H9 (cell line): ENCODE data around the gene MC1R. TPM values are rescaled to one million over a fixed set of nuclear protein-coding genes. Genes with fewer than 3 reads are reported as not detected.

Source experiments
- DNase-seq: peaks from one replicate; pipeline ENCODE4 v3.0.0-alpha.2; 2017
- H2AFZ ChIP-seq: one replicate; pipeline ENCODE4 v1.6.1; 2013; ENCODE audit warnings: mild to moderate bottlenecking, low read length, control low read depth, moderate library complexity
- H2AK5ac ChIP-seq: 2 replicates; pipeline ENCODE4 v1.6.1; 2013; ENCODE audit warnings: low read length, control low read depth, mixed read lengths; ENCODE audit not compliant: insufficient read length
- H2BK120ac ChIP-seq: one replicate; pipeline ENCODE4 v1.6.1; 2013; ENCODE audit warnings: low read depth, mild to moderate bottlenecking, low read length, control low read depth, inconsistent platforms; ENCODE audit not compliant: poor library complexity, severe bottlenecking
- H2BK12ac ChIP-seq: 2 replicates; pipeline ENCODE4 v1.6.1; 2013; ENCODE audit warnings: low read length, control low read depth, mixed read lengths, low read depth; ENCODE audit not compliant: insufficient read length
- H2BK15ac ChIP-seq: 2 replicates; pipeline ENCODE4 v1.6.1; 2013; ENCODE audit warnings: low read depth, low read length, control low read depth
- H2BK20ac ChIP-seq: one replicate; pipeline ENCODE4 v1.6.1; 2013; ENCODE audit warnings: low read depth, mild to moderate bottlenecking, low read length, control low read depth, inconsistent platforms; ENCODE audit not compliant: poor library complexity, severe bottlenecking
- H2BK5ac ChIP-seq: 2 replicates; pipeline ENCODE4 v1.6.1; 2013; ENCODE audit warnings: low read length, control low read depth, mixed read lengths; ENCODE audit not compliant: insufficient read length
- H3K14ac ChIP-seq: 2 replicates; pipeline ENCODE4 v1.6.1; 2013; ENCODE audit warnings: low read length, control low read depth; ENCODE audit not compliant: insufficient read depth
- H3K18ac ChIP-seq: 2 replicates; pipeline ENCODE4 v1.6.1; 2013; ENCODE audit warnings: low read depth, mild to moderate bottlenecking, mixed read lengths, low read length, control low read depth; ENCODE audit not compliant: insufficient read length
- H3K23ac ChIP-seq: 2 replicates; pipeline ENCODE4 v1.6.1; 2013; ENCODE audit warnings: low read length, control low read depth, mixed read lengths, low read depth; ENCODE audit not compliant: insufficient read length
- H3K23me2 ChIP-seq: 2 replicates; pipeline ENCODE4 v1.6.1; 2013; ENCODE audit warnings: low read depth, mild to moderate bottlenecking, mixed read lengths, low read length, control low read depth; ENCODE audit not compliant: insufficient read length, poor library complexity, severe bottlenecking
- H3K27ac ChIP-seq: 2 replicates; pipeline ENCODE4 v1.5.1; 2013; ENCODE audit warnings: low read length, control low read depth, mixed read lengths, low read depth; ENCODE audit not compliant: insufficient read length
- H3K27me3 ChIP-seq: 2 replicates; pipeline ENCODE4 v1.6.1; 2013; ENCODE audit warnings: low read length, control low read depth, inconsistent platforms; ENCODE audit not compliant: insufficient read depth
- H3K4ac ChIP-seq: 2 replicates; pipeline ENCODE4 v1.6.1; 2013; ENCODE audit warnings: low read depth, mild to moderate bottlenecking, control low read depth, inconsistent platforms, low read length, moderate library complexity
- H3K4me1 ChIP-seq: 2 replicates; pipeline ENCODE4 v1.6.1; 2013; ENCODE audit warnings: low read length, control low read depth, inconsistent platforms; ENCODE audit not compliant: insufficient read depth
- H3K4me2 ChIP-seq: 2 replicates; pipeline ENCODE4 v1.6.1; 2013; ENCODE audit warnings: low read length, control low read depth, mixed read lengths; ENCODE audit not compliant: insufficient read length, insufficient read depth
- H3K56ac ChIP-seq: 2 replicates; pipeline ENCODE4 v1.6.1; 2013; ENCODE audit warnings: low read depth, mild to moderate bottlenecking, mixed read lengths, low read length, control low read depth; ENCODE audit not compliant: insufficient read length
- H3K79me1 ChIP-seq: 2 replicates; pipeline ENCODE4 v1.6.1; 2013; ENCODE audit warnings: low read depth, mild to moderate bottlenecking, moderate library complexity, low read length, control low read depth, inconsistent platforms; ENCODE audit not compliant: insufficient read depth, poor library complexity, severe bottlenecking
- H3K79me2 ChIP-seq: 2 replicates; pipeline ENCODE4 v1.6.1; 2013; ENCODE audit warnings: low read length, control low read depth, inconsistent platforms; ENCODE audit not compliant: insufficient read depth
- H3K9ac ChIP-seq: 2 replicates; pipeline ENCODE4 v1.6.1; 2013; ENCODE audit warnings: low read length, control low read depth, mixed read lengths; ENCODE audit not compliant: insufficient read length; ENCODE audit errors: extremely low read depth
- H3K9me3 ChIP-seq: one replicate; pipeline ENCODE4 v1.6.1; 2013; ENCODE audit warnings: low read depth, low read length, inconsistent platforms; ENCODE audit not compliant: control insufficient read depth
- H3T11ph ChIP-seq: one replicate; pipeline ENCODE4 v1.6.1; 2013; ENCODE audit warnings: mild to moderate bottlenecking, low read length, control low read depth, inconsistent platforms
- H4K20me1 ChIP-seq: one replicate; pipeline ENCODE4 v1.6.1; 2013; ENCODE audit not compliant: control insufficient read depth, insufficient read length, insufficient read depth
- H4K5ac ChIP-seq: 2 replicates; pipeline ENCODE4 v1.6.1; 2013; ENCODE audit warnings: low read depth, mild to moderate bottlenecking, mixed read lengths, low read length, control low read depth; ENCODE audit not compliant: insufficient read length
- H4K8ac ChIP-seq: replicated peaks from 2 replicates; pipeline ENCODE4 v1.6.1; 2013; ENCODE audit warnings: low read length, control low read depth, mixed read lengths, low read depth; ENCODE audit not compliant: insufficient read length
- H4K91ac ChIP-seq: 2 replicates; pipeline ENCODE4 v1.6.1; 2013; ENCODE audit warnings: low read depth, mild to moderate bottlenecking, moderate library complexity, mixed read lengths, low read length, control low read depth; ENCODE audit not compliant: insufficient read length
- H3K27ac Mint-ChIP-seq, 3 experiments: 2 replicates in 2 of 3; 3 replicates in 1 of 3; pipeline ENCODE4 v1.8.0; 2020 to 2021; ENCODE audit warnings: mixed read lengths in 3 of 3, mild to moderate bottlenecking in 1 of 3, moderate library complexity in 1 of 3
- H3K27me3 Mint-ChIP-seq: 2 replicates; pipeline ENCODE4 v1.8.0; 2021; ENCODE audit warnings: low read depth, mild to moderate bottlenecking, moderate library complexity, mixed read lengths
- H3K36me3 Mint-ChIP-seq, 3 experiments: 2 replicates in 2 of 3; 3 replicates in 1 of 3; pipeline ENCODE4 v1.8.0; 2020 to 2021; ENCODE audit warnings: low read depth in 3 of 3, mixed read lengths in 3 of 3; ENCODE audit not compliant: insufficient read depth in 1 of 3
- H3K4me1 Mint-ChIP-seq, 2 experiments: 2 replicates each; pipeline ENCODE4 v1.8.0; 2020; ENCODE audit warnings: mixed read lengths in 2 of 2
- H3K4me3 Mint-ChIP-seq, 2 experiments: 2 replicates in 1 of 2; 3 replicates in 1 of 2; pipeline ENCODE4 v1.8.0; 2020 to 2021; ENCODE audit warnings: mild to moderate bottlenecking in 2 of 2, mixed read lengths in 2 of 2, moderate library complexity in 1 of 2
- H3K9me3 Mint-ChIP-seq, 2 experiments: 2 replicates in 1 of 2; 3 replicates in 1 of 2; pipeline ENCODE4 v1.8.0; 2020; ENCODE audit warnings: mild to moderate bottlenecking in 2 of 2, mixed read lengths in 2 of 2, moderate library complexity in 1 of 2
- CTCF ChIP-seq: fragments of 200-600 bp; sonication (generic); conservative IDR thresholded peaks from 3 replicates; pipeline ENCODE4 v1.8.0; 2021; ENCODE audit warnings: antibody characterized with exemption, mild to moderate bottlenecking
- WGBS: extraction: QIAGEN DNeasy Blood & Tissue Kit; methylation state at CpG from one replicate; pipeline ENCODE4 v1.1.7; 2013; ENCODE audit warnings: missing lambda C conversion rate, low lambda C conversion rate, mixed read lengths; ENCODE audit not compliant: insufficient read length; ENCODE audit errors: extremely low coverage; 5-methylcytosine and 5-hydroxymethylcytosine counted together
- total RNA-seq: library from RNA; stranded (reverse); gene quantifications from 2 replicates; pipeline ENCODE4 v1.2.1, GENCODE V29; 2021

MC1R gene
- total RNA-seq, 1 experiment from 2014 or later: 4.7 TPM

- Histone ChIP-seq H2BK5ac (no peak overlapping the region), H2BK20ac (no peak overlapping the region), H4K8ac (no peak overlapping the region), H3K23me2 (no peaks in the 10 kb centered on the region), H3K79me1 (no peaks in the 10 kb centered on the region), H3K27ac (no peak overlapping the region), H3K14ac (no peak overlapping the region), H2BK120ac (no peak overlapping the region), H3K27me3 (no peaks in the 10 kb centered on the region), H3T11ph (no peak overlapping the region), H2AFZ (no peak overlapping the region), H3K4me2 (no peak overlapping the region), H2AK5ac (no peak overlapping the region), H4K20me1 (no peaks in the 10 kb centered on the region), H3K4ac (no peak overlapping the region), H3K9ac (no peak overlapping the region), H3K9me3 (no peaks in the 10 kb centered on the region), H4K91ac (no peak overlapping the region), H4K5ac (no peak overlapping the region), H3K79me2 (no peaks in the 10 kb centered on the region), H3K18ac (no peak overlapping the region), H3K56ac (no peak overlapping the region), H3K4me1 (no peaks in the 10 kb centered on the region), H2BK15ac (no peak overlapping the region), H2BK12ac (no peak overlapping the region), H3K23ac (no peak overlapping the region)
- Mint-ChIP-seq H3K4me1 (no peaks in the 10 kb centered on the region), H3K4me3 (no peak overlapping the region), H3K9me3 (no peaks in the 10 kb centered on the region), H3K27ac (0 out of 7 replicates have a peak overlapping the region, but pooled peaks of 1 of the 3 experiments have one; percentile 18), H3K27me3 (no peaks in the 10 kb centered on the region), H3K36me3 (peaks cover 22 to 65% (median 61%) of the 10 kb centered on the region in 3 experiments)
- no CpG with 5 or more reads among the region's 18 CpGs for WGBS
- TF ChIP-seq CTCF: 0 out of 3 replicates have a peak, but pooled peaks have one; percentile 18
- no peak for DNase-seq
These were observed 26.5 kb upstream of the MC1R start for GRCh38 chr16:89892055-89892630.
